ENCODE measurements around the gene MAST4.

GRCh38 chr5:66952153-66952552, 356.0 kb downstream of the MAST4 start:
- TF ChIP-seq CTCF (IDR thresholded peaks at IDR 0.05; ENCODE audit: low read depth, low read length) = no peak
- no peak for TF ChIP-seq EZH2phosphoT487 (IDR thresholded peaks at IDR 0.05; ENCODE audit: low read depth)

Measured in OCI-LY3 (cell line).